Skin epidermis (tissue), 12 donors: ENCODE measurements around the gene NANOS1.

Source experiments
- H3K27ac ChIP-seq, 21 experiments: fragments of 200-600 bp; sonication (generic) in 11 of 21; one replicate each; pipeline ENCODE4 v1.5.0; 2020; ENCODE audit warnings: mild to moderate bottlenecking in 3 of 21, inconsistent platforms in 2 of 21, moderate library complexity in 2 of 21
- H3K4me3 ChIP-seq, 7 experiments: fragments of 200-600 bp; sonication (generic) in 2 of 7; one replicate each; pipeline ENCODE4 v1.5.0; 2020; ENCODE audit warnings: inconsistent platforms in 2 of 7, mild to moderate bottlenecking in 2 of 7, moderate library complexity in 1 of 7

NANOS1 gene

DNA sequence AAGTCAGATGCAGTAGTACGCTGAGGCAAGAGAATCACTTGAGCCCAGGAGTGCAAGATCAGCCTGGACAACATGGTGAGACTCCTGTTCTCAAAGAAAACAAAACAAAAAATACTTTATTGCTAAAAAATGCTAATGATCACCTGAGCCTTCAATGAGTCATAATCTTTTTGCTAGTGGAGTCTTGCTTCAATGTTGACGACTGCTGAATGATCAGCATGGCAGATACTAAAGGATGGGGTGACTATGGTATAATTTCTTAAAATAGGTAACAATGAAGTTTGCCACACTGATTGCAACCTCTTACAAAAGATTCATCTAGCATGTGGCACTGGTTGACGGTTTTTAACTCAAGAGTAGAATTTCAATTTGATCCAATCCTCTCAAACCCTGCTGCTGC is 22.3 kb downstream of the NANOS1 start:
- Histone ChIP-seq H3K27ac (no peak overlapping the region), H3K4me3 (no peak overlapping the region)

DNA sequence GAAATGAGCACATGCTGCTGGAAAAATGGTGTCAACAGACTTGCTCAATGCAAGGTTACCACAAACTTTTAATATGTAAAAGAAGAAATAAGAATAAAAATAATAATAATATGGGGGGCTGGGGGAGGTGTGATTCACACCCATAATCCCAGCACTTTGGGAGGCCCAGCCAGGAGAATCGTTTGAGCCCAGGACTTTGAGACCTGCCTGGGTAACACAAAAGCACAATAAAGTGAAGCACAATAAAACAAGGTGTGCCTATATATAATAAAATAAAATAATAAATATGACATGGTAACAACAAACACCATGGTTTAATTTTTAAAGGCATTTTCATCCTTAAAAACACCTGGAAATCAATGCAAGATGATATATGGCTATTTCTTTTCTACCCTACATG is 26.0 kb downstream of the NANOS1 start:
- no peak overlapping the region for H3K27ac ChIP-seq
- H3K4me3 ChIP-seq: no peak overlapping the region

DNA sequence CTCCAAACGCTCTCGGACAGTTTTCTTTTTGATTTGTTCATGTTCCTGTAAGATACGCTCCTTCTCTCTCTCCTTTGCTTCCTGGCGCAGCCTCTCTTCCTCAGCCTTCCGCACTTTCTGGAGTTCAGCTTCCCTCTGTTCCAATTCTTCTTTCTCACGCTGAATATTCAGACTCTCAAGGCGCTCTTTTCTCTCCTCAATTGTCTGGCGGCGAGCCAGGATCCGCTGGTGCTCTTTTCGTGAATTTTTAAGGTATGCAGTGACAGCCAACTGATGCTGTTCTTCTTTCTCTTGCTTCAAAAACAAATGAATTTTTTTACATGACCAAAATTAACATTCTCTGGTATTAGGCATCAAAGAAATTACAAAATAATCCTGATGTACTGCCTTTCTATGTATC is 28.5 kb downstream of the NANOS1 start:
- Histone ChIP-seq H3K27ac (no peak overlapping the region), H3K4me3 (no peak overlapping the region)

DNA sequence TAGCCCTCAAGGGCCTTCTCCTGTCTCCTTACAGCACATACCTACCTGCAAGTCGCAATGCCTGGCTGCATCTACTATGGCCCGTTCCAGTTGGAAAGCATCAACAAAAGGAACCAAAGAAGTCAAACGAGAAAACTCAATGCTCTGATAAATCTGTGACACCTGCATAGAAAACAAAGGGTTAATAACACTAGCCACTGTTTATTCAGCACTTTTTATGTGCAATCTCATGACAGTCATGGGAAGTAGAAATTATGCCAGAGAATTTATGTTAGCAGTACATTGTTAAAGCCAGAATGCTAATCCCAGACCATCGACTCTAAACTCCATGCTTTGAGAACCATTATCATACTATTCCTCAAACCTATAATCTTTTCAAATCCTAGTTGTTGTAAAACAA is 30.0 kb downstream of the NANOS1 start:
- Histone ChIP-seq H3K27ac (no peak overlapping the region), H3K4me3 (no peak overlapping the region)

DNA sequence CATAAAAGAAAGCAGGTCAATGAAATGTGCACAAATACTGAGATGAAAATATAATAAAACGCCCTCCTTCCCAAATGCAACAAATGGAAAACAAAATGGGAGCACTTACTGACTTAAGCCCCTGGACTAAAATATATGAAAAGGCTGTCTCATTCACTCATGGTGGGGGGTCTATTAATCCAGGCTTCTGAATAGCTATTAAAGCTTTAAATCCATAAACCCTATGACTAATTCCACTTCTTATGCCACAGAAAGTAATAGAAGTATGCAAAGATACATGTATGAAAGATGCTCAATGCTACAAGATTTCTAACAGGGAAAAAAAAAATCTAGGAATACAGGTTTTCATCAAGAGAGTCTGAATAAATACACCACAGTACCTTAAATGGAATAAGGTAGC is 30.6 kb downstream of the NANOS1 start:
- Histone ChIP-seq H3K4me3 (no peak overlapping the region), H3K27ac (no peak overlapping the region)

DNA sequence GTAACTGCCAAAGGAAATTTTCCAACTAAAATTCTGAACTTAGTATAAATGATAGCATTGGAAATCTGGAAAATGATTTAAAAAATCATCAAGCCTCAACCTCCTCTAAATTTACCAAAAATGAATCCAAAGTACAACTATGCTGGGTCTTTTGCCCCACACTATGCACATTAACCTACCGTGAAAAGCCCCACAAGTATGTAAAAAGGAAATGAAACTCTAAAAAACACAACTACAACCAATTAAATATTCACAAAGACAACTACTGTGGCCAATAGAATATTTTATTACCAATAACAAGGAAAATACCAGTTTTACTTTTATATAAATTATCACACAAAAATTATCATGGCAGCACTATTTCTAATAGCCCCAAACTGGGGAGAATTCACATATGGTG is 31.8 kb downstream of the NANOS1 start:
- Histone ChIP-seq H3K4me3 (no peak overlapping the region), H3K27ac (no peak overlapping the region)

DNA sequence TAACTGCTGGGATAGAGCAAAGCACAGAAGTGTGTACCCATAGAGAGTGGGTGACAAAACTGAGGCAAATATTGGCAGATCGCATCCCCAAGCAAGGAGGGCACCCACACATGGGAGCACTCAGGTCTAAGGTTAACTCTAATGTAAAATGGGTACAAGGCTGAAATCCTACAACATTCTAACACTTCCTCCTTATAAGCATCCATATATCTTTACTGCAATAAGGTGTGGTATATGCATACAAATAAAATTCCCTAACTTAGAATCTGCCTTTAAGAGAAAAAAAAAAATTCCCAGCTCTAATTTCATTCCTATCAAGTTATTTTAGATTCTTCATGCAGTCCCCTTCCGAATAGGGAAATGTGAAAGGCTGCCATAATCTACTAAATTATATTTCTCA is 32.4 kb downstream of the NANOS1 start:
- Histone ChIP-seq H3K27ac (no peak overlapping the region), H3K4me3 (no peak overlapping the region)

DNA sequence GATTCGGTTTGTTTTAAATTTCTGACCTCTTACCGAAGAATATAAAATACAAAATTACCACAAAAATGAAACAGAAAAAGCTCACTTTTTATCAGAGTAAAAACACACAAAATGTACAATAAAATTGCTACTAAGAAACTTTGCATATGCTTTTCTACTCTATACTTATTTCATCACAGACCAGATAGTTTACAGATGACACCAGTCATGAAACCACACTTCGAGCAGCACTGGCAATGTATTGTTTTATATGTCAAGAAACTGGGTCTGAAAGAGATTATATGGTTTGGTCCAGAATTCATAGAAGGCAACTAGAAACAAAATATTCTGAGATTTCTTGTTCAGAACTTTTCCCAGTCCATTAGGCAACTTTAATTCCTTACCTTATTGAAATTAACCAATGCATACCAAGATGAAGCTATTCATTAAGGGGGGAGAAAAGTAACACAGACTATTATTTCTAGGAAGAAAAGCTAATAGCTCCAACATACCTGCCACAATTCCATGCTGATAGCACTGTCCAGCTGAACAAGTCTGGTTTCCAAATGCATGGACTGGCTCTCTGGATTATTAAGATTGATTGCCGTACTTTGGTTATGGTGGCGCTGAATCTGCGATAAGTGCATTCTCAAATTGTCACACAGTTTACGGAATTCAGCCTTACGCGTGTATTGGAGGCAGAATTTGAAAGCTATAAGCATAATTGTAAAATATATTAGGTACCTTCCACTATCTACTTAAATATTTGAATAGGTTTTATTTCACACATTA is 41.1 kb downstream of the NANOS1 start:
- H3K27ac ChIP-seq: no peak overlapping the region

DNA sequence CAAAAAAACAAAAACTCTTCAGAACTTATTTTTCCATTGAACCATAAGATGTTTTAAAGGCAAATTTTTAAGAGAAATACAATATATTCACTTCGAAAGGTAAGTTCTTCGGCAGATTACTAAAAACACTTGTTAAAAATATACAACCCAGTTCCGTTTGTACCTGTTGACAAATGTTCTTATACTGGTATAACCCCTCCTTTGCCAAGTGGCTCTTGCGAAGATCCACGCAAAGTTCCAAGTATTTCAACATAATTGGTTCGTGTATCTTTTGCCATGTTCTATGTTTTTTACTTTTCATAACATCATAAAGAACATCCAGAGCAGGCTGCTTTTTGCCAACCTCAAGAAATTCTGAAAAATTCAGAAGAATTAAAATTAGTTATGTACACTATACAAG is 44.1 kb downstream of the NANOS1 start:
- no peak overlapping the region for H3K27ac ChIP-seq

More for the DNA sequence above, 41.1 kb downstream of the NANOS1 start:
- no peak overlapping the region for H3K4me3 ChIP-seq

DNA sequence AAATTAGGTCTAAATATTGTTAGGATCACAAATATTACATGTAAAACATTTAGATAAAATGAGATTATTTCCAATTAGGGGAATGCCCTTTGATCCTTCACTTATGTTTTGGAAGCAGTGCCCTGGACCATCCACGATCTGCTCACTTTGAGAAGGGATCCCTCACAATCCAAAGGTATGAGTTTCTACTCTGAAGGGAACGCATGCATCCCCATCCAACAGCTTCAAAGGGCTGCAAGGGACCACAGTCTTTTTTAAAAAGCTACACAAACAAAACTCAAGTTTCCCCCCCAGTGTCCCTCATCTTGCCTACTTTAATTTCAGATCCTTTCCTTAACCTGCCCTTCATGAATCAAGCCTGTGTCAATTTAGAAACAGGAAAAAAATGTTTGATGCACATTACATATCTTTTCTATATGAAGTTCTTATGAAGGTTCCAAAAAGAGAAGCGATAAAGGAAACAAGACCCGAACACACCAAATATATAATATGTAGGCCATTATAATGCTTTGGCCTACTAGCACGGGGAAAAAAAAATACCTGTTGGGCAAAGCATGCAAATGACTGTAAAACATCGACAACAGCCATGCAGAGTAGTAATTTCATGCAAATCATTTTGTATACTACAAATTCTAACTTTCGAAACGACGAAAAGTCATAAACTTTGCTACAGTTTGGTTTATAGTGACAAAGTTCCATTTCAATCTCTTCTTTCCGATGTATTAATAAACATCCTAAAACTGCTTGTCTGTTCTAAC is 49.1 kb downstream of the NANOS1 start:
- peak overlapping the region in 10 of 21 experiments; percentile 22 to 100 (median 97) for H3K27ac ChIP-seq
- H3K4me3 ChIP-seq: peak overlapping the region; percentile 67 to 100 (median 85)

More for the DNA sequence above, 44.1 kb downstream of the NANOS1 start:
- H3K4me3 ChIP-seq: no peak overlapping the region

DNA sequence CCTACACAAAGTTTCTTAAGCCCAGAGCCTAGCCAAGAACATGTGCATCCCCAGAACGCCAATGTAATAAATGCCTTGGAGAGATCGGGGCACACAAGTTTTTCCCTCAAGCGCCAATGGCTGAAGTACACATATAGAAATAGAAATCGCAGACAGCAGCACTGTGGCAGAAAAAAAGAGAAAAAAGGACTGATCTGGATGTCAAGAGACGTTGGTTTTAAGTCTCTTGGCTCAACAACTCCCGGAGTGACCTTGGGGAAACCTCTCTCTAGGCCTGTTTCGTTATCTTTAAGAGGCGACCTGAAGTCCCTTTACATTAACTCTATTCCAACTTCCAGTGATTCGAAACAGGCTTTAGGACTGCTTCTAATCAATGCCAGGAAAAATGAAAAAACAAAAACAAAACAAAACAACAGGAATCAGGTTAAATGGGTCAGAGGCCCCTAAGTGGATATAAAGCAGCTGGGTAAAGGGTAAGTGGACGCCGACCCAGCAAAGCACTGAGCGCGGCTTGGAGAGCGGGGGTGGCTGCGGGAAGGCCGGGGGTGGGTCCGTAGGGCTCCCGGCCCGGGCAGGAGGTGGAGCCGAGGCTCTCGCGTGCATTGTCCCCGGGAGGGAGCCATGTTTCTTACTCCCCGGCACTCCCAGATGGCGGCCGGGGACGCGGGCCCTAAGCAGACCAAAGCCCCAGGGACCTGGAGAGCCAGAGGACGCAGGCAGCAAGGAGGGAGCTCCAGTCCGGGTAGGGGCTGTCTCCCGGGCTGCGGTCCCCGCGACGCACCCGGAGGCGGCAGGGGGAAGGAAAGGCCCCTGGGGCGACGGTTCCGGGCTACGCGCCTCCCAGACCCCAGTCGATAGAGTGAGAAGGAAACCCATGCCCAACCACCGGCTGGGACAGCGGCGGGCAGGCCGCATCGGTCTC is 50.3 kb downstream of the NANOS1 start:
- Histone ChIP-seq H3K4me3 (peak overlapping the region; percentile 67 to 100 (median 85)), H3K27ac (peak overlapping the region; percentile 88 to 100 (median 99))

DNA sequence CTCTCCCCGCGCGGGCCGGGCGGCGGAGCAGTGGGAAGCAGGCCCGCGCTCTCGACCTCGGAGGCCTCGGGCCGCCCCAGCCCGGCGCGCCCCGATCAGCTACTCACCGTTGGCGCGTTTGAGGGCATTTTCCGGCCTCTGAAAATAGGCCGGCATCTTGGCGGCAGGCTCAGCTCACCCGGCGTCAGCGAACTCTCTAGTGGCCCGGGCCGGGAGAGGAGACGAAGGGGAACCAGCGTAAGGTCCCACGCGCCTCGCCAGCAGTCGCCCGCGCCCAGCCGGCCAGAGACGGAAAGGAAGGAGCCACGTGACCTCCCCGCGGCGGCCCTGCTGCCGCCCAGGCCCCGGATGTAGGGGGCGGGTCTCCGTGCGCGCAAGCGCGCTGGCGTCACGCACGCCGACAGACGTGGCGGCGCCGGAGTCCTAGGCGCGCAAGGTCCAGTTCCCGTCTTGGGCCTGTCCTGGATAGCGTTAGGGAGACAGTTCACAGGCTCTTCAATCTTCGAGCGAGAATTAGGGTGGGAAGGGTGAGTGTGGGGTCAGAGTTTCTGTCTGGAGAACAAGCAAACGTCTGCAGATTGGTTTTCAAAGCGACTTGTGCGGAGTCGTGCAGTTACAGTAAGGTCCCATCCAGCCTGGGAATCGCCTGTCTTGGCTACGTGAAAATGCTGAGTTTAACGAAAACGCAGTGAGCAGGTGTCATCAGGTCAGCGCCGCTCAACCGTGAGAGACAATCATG is 51.2 kb downstream of the NANOS1 start, which contains the start of gene EIF3A:
Gene EIF3A (minus strand): TSS at position 297 of the 739 bp plus-strand sequence. CDS start 141 bp downstream, at position 156.
- H3K27ac ChIP-seq: peak within 1 kb of the TSS; percentile 88 to 100 (median 99)
- peak within 1 kb of the TSS; percentile 67 to 100 (median 85) for H3K4me3 ChIP-seq
